Right lobe of liver (tissue), 4 donors: ENCODE data around the gene SLC41A3.

Experiments
- CTCF ChIP-seq, 4 donors: fragments of 200-600 bp in 3 of 4; fragments of 450-650 bp in 1 of 4; IDR thresholded peaks; one replicate each; pipeline versions ENCODE4 v1.5.1 to v1.8.0; 2016 to 2022; ENCODE audit warnings: antibody characterized with exemption in 4 of 4, mild to moderate bottlenecking in 2 of 4
- POLR2A ChIP-seq: fragments of 450-650 bp; IDR thresholded peaks from one replicate; pipeline ENCODE4 v1.6.1; 2017; ENCODE audit warnings: antibody characterized with exemption, mild to moderate bottlenecking
- donor health status: DM: no; HTN: no; CAD: no.
- donor health status: DM: no; HTN: no; CAD: no.
- donor health status: DM: no; HTN: yes; CAD: no.

GRCh38 chr3:126033051-126033745 is 50.7 kb downstream of the SLC41A3 start:
- no peak for TF ChIP-seq POLR2A
- no peak for TF ChIP-seq CTCF (IDR thresholded peaks at IDR 0.05)
